ENCODE results near the gene ARFIP1.

Gene ARFIP1

GRCh38 chr4:152961014-152961772 lies 181.4 kb downstream of the ARFIP1 start:
- TF ChIP-seq NFIC (IDR thresholded peaks at IDR 0.05) (no peak), CREB1 (IDR thresholded peaks at IDR 0.05; ENCODE audit: low read depth) (no peak), TAF1 (IDR thresholded peaks at IDR 0.05; ENCODE audit: low read depth) (no peak), FOXM1 (IDR thresholded peaks at IDR 0.05; ENCODE audit: borderline replicate concordance, low read depth) (no peak), ZBTB7A (IDR thresholded peaks at IDR 0.05; ENCODE audit: low read depth) (no peak), TEAD4 (IDR thresholded peaks at IDR 0.05) (no peak), EP300 (IDR thresholded peaks at IDR 0.05; ENCODE audit: borderline replicate concordance) (no peak), CEBPB (IDR thresholded peaks at IDR 0.05) (no peak), YY1 (IDR thresholded peaks at IDR 0.05; ENCODE audit: low read depth) (no peak), EGR1 (IDR thresholded peaks at IDR 0.05) (no peak), TCF12 (IDR thresholded peaks at IDR 0.05; ENCODE audit: low read depth) (no peak), MAX (IDR thresholded peaks at IDR 0.05) (no peak), RAD21 (IDR thresholded peaks at IDR 0.05; ENCODE audit: low read depth) (no peak)
- TF ChIP-seq, protein P1, sequence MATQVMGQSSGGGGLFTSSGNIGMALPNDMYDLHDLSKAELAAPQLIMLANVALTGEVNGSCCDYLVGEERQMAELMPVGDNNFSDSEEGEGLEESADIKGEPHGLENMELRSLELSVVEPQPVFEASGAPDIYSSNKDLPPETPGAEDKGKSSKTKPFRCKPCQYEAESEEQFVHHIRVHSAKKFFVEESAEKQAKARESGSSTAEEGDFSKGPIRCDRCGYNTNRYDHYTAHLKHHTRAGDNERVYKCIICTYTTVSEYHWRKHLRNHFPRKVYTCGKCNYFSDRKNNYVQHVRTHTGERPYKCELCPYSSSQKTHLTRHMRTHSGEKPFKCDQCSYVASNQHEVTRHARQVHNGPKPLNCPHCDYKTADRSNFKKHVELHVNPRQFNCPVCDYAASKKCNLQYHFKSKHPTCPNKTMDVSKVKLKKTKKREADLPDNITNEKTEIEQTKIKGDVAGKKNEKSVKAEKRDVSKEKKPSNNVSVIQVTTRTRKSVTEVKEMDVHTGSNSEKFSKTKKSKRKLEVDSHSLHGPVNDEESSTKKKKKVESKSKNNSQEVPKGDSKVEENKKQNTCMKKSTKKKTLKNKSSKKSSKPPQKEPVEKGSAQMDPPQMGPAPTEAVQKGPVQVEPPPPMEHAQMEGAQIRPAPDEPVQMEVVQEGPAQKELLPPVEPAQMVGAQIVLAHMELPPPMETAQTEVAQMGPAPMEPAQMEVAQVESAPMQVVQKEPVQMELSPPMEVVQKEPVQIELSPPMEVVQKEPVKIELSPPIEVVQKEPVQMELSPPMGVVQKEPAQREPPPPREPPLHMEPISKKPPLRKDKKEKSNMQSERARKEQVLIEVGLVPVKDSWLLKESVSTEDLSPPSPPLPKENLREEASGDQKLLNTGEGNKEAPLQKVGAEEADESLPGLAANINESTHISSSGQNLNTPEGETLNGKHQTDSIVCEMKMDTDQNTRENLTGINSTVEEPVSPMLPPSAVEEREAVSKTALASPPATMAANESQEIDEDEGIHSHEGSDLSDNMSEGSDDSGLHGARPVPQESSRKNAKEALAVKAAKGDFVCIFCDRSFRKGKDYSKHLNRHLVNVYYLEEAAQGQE (IDR thresholded peaks at IDR 0.05; ENCODE audit: low read depth), result no peak
- TF ChIP-seq, protein P2, sequence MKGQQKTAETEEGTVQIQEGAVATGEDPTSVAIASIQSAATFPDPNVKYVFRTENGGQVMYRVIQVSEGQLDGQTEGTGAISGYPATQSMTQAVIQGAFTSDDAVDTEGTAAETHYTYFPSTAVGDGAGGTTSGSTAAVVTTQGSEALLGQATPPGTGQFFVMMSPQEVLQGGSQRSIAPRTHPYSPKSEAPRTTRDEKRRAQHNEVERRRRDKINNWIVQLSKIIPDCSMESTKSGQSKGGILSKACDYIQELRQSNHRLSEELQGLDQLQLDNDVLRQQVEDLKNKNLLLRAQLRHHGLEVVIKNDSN (IDR thresholded peaks at IDR 0.05), result no peak

GRCh38 chr4:152961773-152962115 lies 182.0 kb downstream of the ARFIP1 start:
- TF ChIP-seq YY1 (IDR thresholded peaks at IDR 0.05; ENCODE audit: low read depth) (no peak), CEBPB (IDR thresholded peaks at IDR 0.05) (no peak), EGR1 (IDR thresholded peaks at IDR 0.05) (no peak), NFIC (IDR thresholded peaks at IDR 0.05) (no peak), RAD21 (IDR thresholded peaks at IDR 0.05; ENCODE audit: low read depth) (no peak), TAF1 (IDR thresholded peaks at IDR 0.05; ENCODE audit: low read depth) (no peak), MAX (IDR thresholded peaks at IDR 0.05) (no peak), FOXM1 (IDR thresholded peaks at IDR 0.05; ENCODE audit: borderline replicate concordance, low read depth) (no peak), TEAD4 (IDR thresholded peaks at IDR 0.05) (no peak), EP300 (IDR thresholded peaks at IDR 0.05; ENCODE audit: borderline replicate concordance) (no peak), CREB1 (IDR thresholded peaks at IDR 0.05; ENCODE audit: low read depth) (no peak), ZBTB7A (IDR thresholded peaks at IDR 0.05; ENCODE audit: low read depth) (no peak), TCF12 (IDR thresholded peaks at IDR 0.05; ENCODE audit: low read depth) (no peak)
- TF ChIP-seq, protein P1 (IDR thresholded peaks at IDR 0.05; ENCODE audit: low read depth), result no peak
- TF ChIP-seq, protein P2 (IDR thresholded peaks at IDR 0.05), result no peak

Measured in Ishikawa (cell line).